Activated T-cell treated with anti-CD3 and anti-CD28 coated beads, Interleukin-2, amount 50 U/mL, for 1 hour (primary cell): Measurements from ENCODE around the gene PPIL1.

Source experiments
- DNase-seq: peaks from one replicate; pipeline ENCODE4 v3.0.0-alpha.2; 2020

Gene PPIL1

DNA sequence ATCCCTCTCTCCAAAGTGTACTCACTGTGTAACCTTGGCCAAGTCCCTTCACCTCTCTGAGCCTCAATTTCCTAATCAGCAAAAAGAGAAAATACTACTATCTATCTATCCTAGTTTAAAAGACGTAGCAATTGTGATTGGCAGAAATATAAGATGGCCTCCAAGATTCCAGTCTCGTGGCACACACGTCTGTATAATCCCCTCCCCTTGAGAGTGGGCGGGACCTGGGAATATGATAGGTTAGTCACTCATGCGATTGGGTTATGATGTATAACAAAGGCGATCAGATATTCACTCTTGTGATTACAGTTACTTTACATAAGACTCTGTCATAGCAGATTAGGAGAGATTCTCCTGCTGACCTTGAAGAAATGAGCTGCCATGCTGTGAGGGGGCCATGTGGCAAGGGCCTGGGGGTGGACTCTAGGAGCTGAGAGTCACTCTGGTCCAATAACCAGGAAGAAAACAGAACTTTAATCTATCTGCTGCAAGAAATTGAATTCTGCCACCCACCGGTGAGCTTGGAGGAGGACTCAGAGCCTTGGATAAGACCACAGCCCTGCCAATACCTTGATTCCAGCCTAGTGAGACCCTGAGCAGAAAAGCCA is 41.3 kb downstream of the PPIL1 start:
- DNase-seq, result no peak

DNA sequence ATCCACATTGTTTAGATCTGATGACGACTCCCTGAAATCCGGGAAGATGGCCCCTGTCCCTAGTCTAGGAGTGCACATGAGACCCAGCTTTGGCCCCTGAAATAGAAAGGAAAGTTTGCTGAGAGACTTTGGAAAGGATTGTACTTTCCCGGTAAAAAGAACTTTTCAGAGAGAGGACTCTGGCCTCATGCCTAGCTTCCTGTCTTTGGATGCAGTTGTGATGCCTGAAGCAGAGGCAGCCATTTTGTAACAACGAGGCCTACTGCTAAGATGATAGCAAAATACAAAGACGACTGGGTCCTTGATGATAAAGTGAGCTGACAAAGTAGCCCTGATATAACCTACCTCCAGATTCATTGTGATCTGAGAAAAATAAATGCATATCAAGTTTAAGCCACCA is 42.3 kb downstream of the PPIL1 start:
- DNase-seq, result no peak

DNA sequence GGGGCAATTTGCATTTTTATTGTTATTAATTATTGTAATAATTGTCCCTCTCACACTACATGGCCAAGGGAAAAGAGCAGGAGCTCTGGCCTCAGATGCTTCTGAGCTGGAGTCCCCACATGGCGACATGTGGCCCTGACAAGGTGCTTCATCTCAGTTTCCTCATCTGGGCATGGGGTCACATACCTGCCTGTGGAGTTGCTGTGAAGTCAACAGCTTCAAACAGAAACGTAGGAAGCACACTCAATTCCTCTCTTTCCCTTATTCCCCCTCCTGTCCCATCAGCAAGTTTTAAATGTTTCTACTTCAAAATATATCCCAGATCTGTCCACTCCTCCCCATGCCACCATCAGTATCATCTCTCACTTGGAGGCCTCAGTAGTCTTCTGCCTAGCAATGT is 44.0 kb downstream of the PPIL1 start:
- DNase-seq, result no peak

DNA sequence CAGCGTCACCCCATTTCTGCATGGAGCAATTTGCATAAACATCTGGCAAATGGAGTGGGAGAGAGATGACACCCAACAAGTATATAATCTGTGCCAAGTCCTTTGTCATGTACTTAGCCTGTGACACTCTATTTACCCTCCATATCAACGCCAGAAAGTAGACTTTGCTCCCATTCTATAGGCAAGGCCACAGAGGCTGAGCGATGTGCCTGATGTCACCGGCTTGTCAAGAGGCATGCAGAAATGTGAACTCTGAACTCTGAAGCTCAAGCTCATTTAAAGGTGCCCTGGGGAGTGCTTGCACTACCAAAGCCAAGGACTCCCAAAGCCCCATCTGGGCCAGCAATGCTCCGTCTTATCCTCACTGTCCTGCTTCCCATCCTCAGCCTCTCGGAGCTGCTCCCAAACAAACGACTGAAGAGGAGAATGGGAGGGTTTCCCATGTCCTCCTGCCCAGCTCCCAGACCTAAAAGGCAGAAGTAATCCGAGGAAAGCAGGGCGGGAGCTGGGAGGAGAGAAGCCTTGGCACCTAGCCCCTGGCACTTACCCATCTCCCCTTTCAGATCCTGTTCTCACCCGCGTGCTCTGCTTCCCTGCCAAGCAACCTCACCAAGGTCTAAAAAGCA is 44.6 kb downstream of the PPIL1 start:
- no peak for DNase-seq

DNA sequence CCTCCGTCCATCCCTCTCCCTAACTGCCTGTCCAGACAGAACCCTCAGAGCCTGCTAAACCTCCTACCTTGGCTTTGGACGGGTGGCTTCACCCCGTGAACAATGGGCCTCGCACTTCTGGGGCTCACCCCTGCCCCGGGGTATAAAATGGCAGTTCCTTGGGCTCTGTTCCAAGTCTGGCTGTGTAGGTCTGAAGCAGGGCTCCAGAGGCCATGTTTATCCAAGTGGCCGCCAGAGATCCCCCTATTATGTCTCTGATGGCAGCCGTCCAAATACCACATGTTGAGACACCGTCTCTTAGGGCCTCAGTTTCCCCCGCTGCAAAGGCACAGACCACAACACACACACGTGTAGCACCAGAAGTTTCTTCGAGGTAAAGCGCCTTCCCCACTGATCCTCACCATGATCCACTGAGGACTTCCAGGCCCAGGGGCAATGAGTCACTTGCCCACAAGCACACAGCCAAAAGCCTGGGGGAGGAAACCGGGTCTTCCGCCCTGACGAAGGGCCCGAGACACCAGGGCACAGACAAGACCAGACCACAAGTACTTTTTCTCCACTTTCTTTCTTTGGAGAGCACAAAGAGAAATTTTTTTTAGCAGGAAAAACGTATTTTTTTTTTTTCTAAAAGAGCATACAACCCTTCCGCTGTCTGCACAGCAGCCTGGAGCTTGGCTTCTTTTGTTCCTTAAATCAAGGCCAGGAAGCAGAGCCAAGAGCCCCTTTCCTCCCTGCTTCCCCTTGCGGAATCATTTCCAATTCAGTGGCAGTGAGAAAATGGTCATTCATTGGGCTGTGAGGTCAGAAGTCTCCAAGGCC is 47.1 kb downstream of the PPIL1 start:
- no peak for DNase-seq

DNA sequence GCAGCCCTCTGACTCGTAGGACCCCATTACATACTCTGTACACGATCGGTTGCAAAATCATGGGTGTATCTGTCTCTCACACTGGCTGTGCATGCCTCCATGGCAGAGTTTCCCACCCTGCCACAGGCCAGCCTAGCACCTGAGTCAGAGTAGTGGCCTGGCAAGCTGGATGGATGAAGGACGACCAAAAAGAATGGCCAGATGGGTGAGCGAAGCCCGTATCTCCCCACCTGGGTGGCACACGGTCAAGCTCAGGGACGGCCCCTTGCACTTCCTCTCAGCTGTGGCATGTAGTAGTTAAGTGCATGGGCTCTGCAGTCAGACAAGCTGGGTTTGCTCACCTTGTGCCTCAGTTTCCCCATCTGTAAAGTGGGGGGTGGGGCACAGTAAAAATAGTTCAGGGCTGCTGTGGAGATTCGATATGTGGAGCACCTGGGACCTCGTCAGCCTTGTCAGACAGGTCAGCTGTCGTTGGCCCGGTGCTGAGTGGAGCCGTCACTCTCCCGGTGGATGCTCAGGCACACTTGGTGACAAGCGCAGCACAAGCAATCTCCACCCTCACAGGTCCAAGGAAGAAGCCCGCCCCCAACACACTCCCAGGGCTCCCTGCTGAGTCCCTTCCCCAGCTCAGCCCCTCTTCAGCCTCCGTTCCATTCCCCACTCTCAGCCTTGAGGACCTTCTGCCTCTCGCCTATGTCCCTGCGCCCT is 47.9 kb downstream of the PPIL1 start:
- DNase-seq, result no peak

DNA sequence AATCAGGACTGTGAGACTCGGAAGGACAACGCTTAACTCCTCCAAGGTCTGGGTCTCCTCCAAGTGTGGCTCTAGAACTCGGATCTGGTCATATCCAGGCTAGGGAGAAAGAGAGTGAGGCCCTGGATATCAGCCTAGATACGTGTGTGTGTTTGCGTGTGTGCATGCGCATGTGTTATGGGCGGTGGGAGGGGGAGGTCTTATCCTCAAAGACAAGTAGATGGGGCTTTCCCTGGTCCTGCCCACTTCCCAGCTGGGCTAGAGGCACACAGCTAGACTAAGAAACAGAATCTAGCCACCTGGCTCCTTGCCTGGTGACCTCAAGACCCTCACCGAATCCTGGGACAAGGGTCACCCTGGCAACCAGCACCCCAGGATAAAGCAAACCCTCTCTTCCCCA is 48.6 kb downstream of the PPIL1 start:
- DNase-seq, result no peak

DNA sequence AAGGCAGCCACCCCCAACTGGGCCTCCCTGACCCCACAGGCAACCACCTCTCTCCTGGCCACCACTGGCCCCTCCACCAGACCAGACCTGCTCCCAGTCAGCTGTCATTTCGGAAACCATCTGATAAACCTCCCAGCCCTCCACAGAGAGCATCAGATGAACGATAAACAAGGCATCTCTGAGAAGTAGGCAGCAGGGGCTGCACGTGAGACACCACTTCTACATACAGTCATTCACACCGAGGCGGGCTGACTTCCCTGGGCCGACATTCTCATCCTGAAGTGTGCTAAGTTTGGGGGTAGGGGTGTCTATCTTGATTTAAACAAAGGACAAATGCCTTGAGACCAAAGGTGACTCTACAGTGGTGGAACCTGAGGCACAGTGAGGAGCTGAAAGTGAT is 49.2 kb downstream of the PPIL1 start:
- DNase-seq, result no peak

DNA sequence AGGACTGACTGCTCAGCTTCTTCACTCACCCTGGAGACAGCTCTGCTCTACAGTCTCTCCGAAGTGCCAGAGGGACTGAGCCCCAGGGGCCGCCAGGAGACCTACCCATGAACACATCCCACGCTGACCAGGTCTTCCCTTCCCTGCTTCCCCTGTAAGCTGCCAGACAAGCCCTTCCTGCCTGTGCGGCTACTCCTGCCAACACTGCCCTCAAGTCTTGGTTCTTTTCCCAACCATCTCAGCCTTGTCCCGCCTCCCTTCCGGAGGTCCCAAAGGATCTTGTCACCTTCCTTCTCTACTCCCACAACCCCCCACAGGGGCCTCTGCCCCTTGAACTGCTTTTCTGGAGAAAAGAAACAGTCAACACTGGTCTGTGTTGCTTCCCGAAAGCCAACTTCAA is 50.4 kb downstream of the PPIL1 start:
- DNase-seq, result no peak

DNA sequence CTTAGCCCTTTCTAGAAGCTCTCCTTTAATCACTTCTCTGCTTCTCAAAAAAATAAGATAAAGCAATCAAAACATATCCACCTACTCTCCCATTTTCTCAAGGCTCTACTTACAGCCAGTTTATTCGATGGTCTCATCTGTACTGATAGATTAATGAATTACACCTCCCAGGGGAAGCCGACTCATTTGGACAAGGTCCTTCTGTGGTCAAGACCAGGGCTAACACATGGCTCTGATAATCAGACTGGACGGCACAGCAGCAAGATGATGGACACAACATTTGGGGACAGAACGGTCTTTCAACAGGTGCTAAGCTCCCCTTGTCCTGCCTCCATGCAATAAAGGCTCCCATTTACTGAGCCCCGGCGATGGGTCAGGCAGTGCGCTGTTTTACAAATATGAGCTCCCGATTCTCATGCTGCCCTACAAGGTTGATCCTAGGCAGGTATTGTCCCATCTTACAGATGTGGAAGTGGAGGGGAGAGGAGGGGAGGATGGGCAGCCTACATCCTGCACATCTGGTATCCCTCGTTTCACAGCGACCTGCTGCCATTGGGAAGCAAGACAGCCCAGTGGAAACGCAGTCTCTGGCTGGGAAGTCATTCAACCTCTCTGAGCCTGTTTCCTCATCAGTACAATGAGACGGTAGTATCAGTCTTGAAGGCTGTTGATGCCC is 51.0 kb downstream of the PPIL1 start:
- no peak for DNase-seq

DNA sequence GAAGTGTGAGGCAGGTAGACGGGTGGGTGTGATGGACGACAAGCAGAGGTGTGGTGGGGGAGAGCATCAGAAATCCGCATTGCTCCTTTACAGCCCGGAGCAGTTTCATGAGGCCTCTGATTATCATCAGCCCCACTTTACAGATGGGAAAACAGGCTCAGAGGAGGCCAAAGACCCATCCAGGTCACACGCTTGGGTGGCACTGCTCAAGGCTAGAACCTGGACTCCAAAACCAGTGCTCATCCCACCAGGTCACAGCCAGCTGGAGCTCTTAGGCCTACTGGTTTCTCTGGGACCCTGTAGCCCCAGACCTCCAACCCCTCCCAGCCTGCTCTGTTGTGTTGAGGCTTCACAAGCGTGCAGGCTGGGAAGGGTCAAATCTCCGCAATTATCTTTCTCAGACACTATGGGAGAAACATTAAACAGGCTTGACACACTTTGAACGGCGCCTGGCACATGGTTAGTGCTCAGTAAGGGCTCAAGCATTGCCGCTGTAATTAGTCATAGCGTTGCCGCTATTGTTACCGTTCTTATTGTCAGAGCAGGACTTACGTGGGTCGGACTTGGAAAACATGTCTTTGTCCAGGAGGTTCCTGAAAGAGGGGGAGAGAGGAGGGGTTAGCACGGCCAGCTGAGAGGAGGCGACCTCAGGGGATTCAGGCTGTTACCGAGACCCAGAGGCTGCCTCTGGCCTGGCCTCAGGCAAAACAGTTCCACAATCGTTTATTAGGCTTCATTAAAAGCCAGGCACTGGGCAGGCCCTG is 51.9 kb downstream of the PPIL1 start:
- no peak for DNase-seq

DNA sequence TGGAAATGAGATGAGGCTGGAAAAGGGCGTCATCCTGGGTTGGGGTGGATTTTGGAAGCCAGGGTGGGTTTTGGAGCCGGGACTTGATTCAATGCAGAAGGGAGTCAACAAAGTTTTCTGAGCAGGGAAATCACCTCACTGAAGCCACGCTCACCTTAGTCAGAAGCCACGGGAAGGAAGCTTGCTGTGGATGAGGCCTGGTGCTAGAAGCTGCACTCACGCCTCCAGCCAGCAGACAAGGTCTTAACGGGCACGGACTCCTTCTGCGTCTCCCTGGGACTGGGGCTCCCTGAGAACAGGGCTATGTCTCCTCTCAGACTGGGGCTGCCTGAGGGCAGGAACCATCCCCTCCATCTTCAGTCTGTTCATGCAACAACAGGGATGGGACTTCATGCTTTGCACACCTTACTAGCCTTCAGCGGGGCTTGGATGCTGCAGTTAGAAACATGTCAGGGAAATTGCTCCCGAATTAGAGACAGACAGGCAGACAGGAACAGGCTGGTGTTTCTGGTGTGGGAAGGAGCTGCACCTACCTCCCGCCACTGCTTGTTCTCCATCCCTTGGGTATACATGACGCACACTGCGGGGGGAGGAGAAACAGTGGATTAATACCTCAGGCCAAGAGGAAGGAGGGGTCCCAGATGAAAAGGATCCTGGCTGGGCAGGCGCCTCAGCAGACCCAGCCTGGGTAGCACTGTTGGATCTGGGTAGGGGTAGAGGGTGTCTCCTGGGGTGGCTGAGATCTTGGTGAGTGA is 52.8 kb downstream of the PPIL1 start:
- DNase-seq, result no peak

DNA sequence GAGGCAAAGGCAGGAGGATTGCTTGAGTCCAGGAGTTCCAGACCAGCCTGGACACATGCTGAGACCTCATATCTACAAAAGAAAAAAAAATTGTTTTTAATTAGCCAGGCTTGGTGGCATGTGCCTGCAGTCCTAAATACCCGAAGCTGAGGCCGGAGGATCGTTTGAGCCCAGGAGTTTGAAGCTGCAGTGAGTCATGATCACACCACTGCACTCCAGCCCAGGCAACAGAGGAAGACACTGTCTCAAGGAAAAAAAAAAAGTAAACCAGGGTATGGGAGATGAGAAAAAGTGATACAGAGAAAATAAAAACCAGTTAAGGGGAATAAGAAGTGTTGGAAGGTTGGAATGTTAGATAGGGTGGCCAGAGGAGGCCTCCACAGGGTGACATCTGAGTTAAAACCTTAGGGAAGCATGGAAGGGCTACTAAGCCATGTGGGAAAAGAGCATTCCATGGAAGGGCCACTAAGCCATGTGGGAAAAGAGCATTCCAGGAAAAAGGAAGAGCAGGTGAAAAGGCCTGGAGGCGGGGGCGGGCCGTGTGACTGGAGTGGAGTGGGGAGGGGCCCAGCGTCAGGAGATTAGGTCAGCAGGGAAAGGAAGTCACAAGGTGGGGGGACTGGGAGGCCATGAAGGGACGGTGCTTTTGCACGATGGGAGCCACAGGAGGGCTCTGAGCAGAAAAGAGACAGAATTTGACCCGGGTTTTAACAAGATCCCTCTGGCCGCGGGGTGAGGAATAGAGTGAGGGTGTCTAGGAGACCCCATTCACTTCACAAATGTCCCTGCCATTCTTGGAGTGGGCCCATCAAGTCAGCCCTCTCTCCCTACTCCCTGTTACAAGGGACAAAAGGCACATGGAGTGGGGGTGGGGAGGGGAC is 53.7 kb downstream of the PPIL1 start:
- DNase-seq, result no peak

DNA sequence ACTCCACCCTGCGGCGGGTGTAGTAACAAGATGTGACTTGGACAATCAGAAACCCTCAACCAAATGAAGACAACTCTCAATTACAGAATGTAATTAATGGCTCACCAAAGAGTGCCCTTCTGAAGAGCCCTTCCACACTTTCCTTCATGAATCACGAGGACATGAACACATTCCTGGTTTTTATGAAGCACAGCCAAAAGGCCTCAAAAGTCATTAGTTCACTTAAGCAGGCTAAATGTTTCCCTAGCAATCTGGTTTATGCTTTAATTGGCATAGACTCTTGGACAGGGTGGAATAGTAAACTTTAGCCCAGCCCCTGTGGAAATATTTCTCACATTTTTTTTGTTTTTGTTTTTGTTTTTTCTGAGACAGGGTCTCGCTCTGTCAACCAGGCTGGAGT is 55.8 kb downstream of the PPIL1 start:
- DNase-seq, result no peak

DNA sequence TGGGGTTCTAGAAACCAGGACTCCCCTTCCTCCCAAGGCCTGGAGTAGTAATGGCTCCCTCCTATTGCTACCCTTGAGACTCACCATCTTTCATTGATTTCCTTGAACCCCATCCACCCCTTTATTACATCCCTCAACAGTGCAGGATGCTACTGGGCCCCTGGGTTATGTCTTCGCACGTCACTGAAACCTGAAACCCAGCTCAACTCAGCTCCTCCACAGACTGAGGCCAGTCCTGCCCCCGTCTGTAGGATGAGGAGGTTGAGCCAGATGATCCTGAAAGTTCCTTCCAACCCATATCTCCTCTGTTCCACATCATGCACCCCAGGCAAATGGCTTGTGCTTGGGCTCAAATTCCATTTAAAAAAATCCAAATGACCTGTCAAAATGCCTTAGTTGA is 56.8 kb downstream of the PPIL1 start:
- no peak for DNase-seq

DNA sequence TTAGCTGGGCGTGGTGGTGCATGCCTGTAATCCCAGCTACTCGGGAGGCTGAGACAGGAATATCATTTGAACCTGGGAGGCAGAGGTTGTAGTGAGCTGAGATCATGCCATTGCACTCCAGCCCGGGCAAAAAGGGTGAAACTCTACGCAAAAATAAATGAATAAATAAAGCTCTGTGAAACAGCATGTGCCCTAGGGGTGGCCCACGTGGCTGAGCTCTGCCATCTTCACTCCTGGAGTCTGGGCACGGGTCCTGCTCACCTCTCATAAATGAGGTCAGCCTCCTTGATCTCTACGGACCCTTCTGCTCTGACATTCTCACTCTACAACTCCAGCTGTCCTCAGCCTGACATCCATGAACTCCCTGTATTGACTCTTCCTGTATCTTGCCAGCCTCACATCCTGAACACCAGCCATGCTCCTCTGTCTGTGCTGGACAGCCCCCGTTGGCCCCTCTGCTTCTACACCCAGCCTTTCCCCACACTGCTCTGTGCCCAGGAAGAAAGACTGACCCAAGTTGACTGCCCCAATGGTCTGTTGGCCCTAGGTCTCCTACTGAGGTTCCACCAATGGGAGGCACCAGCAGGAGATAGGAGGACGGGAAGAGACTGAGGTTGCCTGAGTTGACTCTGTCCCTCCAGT is 57.3 kb downstream of the PPIL1 start:
- DNase-seq, result no peak

DNA sequence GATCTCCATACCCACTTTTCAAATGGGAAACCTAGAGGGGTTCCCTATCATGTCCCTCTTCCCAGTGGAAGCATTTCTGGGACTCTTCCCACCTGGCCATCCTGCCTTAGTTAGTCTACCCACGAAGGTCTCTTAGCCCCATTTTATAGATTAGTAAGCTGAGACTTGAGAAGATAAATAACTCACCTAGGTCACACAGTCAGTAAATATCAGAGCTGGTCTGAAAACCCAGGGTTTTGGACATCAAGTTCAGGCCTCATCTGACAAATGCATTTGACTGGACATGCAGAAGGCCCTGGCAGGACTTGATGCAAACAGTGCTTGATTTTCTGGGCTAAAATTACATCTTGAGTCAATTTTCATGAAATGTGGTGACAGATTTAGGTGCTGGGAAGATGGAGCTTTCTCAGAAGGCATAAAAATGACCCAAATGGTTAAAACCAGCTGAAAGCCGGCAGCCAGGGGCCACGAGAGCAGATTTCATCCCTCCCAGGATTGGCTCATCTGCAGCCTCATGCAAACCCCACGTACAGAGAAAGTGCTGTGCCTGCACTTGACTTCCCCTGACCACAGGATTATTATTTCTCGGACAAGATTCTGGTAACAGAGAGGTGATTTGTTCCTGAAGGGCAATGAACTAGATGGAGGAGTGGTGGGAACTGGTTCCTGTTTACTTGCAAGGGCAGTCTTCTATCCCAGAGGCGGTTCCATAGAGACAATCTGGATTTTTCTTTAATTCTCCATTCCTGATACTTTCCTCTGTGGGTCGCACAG is 58.5 kb downstream of the PPIL1 start:
- DNase-seq, result no peak

DNA sequence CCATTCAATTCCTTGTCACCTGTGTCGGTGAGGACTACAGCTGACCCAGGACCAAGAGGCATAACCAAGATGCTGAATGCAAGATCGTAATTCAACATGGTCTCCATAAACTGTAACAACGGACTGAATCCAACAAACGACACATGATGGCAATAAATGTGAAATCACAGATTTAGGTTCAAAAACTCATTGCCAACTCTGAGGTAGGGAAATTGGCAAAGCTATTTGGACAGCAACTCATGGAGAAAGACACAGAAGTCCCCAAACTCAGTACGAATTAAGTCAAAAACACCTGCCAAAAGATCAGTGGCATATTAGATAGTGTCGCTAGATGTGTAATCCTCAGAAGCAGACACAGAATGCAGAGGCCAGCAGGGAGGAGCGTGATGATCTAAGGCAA is 60.4 kb downstream of the PPIL1 start:
- DNase-seq, result no peak

DNA sequence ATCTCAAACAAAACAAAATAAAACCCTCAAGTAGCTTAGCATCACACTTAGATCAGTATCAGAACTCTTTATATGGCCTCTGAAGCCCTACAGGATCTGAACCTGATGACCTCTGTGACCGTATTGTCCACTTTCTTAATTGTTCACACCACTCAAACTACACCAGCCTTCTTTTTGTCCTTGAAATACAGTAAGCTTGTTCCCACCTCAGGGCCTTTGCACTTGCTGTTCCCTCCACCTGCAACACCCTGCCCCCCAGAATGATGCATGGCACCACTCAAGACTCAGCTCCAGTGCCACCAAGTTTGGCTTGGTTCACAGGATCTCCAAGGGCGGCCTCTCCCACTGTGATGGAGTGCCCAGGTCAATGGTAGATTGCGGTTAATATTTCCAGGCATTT is 61.1 kb downstream of the PPIL1 start:
- DNase-seq, result no peak
